G401.6 (cell line): ENCODE data around the gene CHEK1.
"Not testable (repeated sequence)": the region's sequence is repeated elsewhere in the genome, so short reads cannot be mapped to it uniquely, and the experiment has no call there.

Source experiments
- FAIRE-seq: peaks from 2 replicates; lab custom pipeline; 2012; peaks lifted over from hg19 to GRCh38; lab: Jason Lieb, UNC

Gene CHEK1

GRCh38 chr11:125701018-125701610 is 76.2 kb downstream of the CHEK1 start:
- FAIRE-seq = no peak

GRCh38 chr11:125701858-125702621 is 77.1 kb downstream of the CHEK1 start:
- FAIRE-seq = no peak

- FAIRE-seq = not testable (repeated sequence)
These were observed 79.7 kb downstream of the CHEK1 start for GRCh38 chr11:125704686-125705085.

- FAIRE-seq = no peak
These were observed 95.8 kb downstream of the CHEK1 start for GRCh38 chr11:125720781-125721180.

GRCh38 chr11:125724125-125724524 is 99.2 kb downstream of the CHEK1 start:
- no peak for FAIRE-seq
